HFF-Myc (cell line): ENCODE measurements around the gene USB1.
A peak's percentile ranks its signal among the peaks of the same experiment; 100 is the strongest.

Experiments used
- DNase-seq: peaks from one replicate; pipeline ENCODE4 v3.0.0-alpha.2; 2011; ENCODE audit warnings: low read depth; ENCODE audit errors: extremely low read depth
- H3K4me3 ChIP-seq: replicated peaks from 2 replicates; pipeline ENCODE4 v1.5.1; 2011; ENCODE audit warnings: low read depth, mild to moderate bottlenecking, control low read depth, low read length
- CTCF ChIP-seq: IDR thresholded peaks from 2 replicates; pipeline ENCODE4 v1.5.1; 2012; ENCODE audit warnings: mild to moderate bottlenecking, low read depth, low read length, control low read depth; ENCODE audit errors: missing control alignments

USB1 gene

GRCh38 chr16:58000706-58001676 lies at the start of gene USB1:
USB1 (plus strand) TSS chr16:58001407; CDS start chr16:58001484, 77 bp downstream.
- H3K4me3 ChIP-seq = peak within 1 kb of the TSS; percentile 68
- DNase-seq = no peak
- peak; percentile 59 for TF ChIP-seq CTCF

GRCh38 chr16:57952909-57953308 lies 48.3 kb upstream of the USB1 start:
- no peak for TF ChIP-seq CTCF
- DNase-seq = no peak
- no peak overlapping the region for H3K4me3 ChIP-seq

- no peak for TF ChIP-seq CTCF
- no peak for DNase-seq
- H3K4me3 ChIP-seq = no peak overlapping the region
These were observed 47.4 kb upstream of the USB1 start for GRCh38 chr16:57953857-57954256.

- H3K4me3 ChIP-seq = no peak overlapping the region
- TF ChIP-seq CTCF = no peak
- no peak for DNase-seq
These were observed 45.5 kb upstream of the USB1 start for GRCh38 chr16:57955572-57956188.

- H3K4me3 ChIP-seq = no peak overlapping the region
- DNase-seq = no peak
- no peak for TF ChIP-seq CTCF
These were observed 44.9 kb upstream of the USB1 start for GRCh38 chr16:57956270-57956808.

- TF ChIP-seq CTCF = no peak
- H3K4me3 ChIP-seq = no peak overlapping the region
- no peak for DNase-seq
These were observed 44.1 kb upstream of the USB1 start for GRCh38 chr16:57956924-57957672.
